B cell (primary cell): Measurements from ENCODE around the gene PIP4K2C. TPM values are rescaled to one million over a fixed set of nuclear protein-coding genes. Genes with fewer than 3 reads are reported as not detected.

Source experiments
- ATAC-seq: fragments of 200-7000 bp; cut with Tn5 transposase; one replicate; pipeline ENCODE4 v1.10.0; 2021; ENCODE audit warnings: low read depth, mild to moderate bottlenecking, moderate number of reproducible peaks, moderate library complexity
- CTCF ChIA-PET: fragments of 350-600 bp; sonication (Branson Sonifier 250); formaldehyde crosslinking; loops from one replicate; lab custom pipeline; 2021; ENCODE audit warnings: antibody characterized with exemption, inconsistent platforms; lab: Charles Lee
- POLR2A ChIA-PET: fragments of 350-600 bp; sonication (Branson Sonifier 250); formaldehyde crosslinking; loops from one replicate; lab custom pipeline; 2021; ENCODE audit warnings: antibody characterized with exemption; lab: Charles Lee
- DNase-seq: peaks from one replicate; pipeline ENCODE4 v3.0.0; 2013
- H2AFZ ChIP-seq: 2 replicates; pipeline ENCODE4 v1.6.1; 2012; ENCODE audit warnings: mild to moderate bottlenecking, low read depth, low read length; ENCODE audit not compliant: insufficient read depth, poor library complexity, severe bottlenecking
- H3K27ac ChIP-seq, 2 donors: 1 replicate in 1 of 2; 2 replicates in 1 of 2; pipeline ENCODE4 v1.5.1; 2012 to 2013; ENCODE audit warnings: low read length in 2 of 2, mild to moderate bottlenecking in 2 of 2, moderate library complexity in 1 of 2
- H3K27me3 ChIP-seq, 4 experiments: fragments of 200-600 bp in 1 of 4; sonication (generic) in 1 of 4; replicated peaks in 1 of 4; 1 replicate in 2 of 4; 2 replicates in 2 of 4; pipeline versions ENCODE4 v1.6.1 to v1.7.0; 2013 to 2016; ENCODE audit warnings: low read length in 3 of 4, mild to moderate bottlenecking in 2 of 4, mixed read lengths in 1 of 4, moderate library complexity in 1 of 4; ENCODE audit not compliant: insufficient read depth in 4 of 4, control insufficient read depth in 3 of 4; ENCODE audit errors: control extremely low read depth in 1 of 4
- H3K36me3 ChIP-seq, 2 experiments: replicated peaks in 1 of 2; 1 replicate in 1 of 2; 2 replicates in 1 of 2; pipeline versions ENCODE4 v1.6.1 to v1.7.1; 2013; ENCODE audit warnings: low read length in 1 of 2; ENCODE audit not compliant: insufficient read depth in 2 of 2, control insufficient read depth in 1 of 2; ENCODE audit errors: control extremely low read depth in 1 of 2, extremely low read depth in 1 of 2
- H3K4me1 ChIP-seq, 2 donors: fragments of 200-600 bp in 1 of 2; sonication (generic) in 1 of 2; 1 replicate in 1 of 2; 2 replicates in 1 of 2; pipeline versions ENCODE4 v1.5.1 to v1.6.1; 2013 to 2017; ENCODE audit warnings: low read length in 2 of 2; ENCODE audit not compliant: control insufficient read depth in 2 of 2, insufficient read depth in 2 of 2
- H3K4me2 ChIP-seq: replicated peaks from 2 replicates; pipeline ENCODE3; 2012; ENCODE audit warnings: mild to moderate bottlenecking, low read depth, low read length; ENCODE audit not compliant: poor library complexity, severe bottlenecking
- H3K4me3 ChIP-seq, 5 experiments: fragments of 200-600 bp in 1 of 5; sonication (generic) in 1 of 5; 1 replicate in 3 of 5; 2 replicates in 2 of 5; pipeline versions ENCODE4 v1.5.1 to v1.7.0; 2011 to 2016; ENCODE audit warnings: low read length in 4 of 5, mild to moderate bottlenecking in 4 of 5, low read depth in 2 of 5, control low read depth in 1 of 5, moderate library complexity in 1 of 5; ENCODE audit not compliant: insufficient read depth in 1 of 5; ENCODE audit errors: control extremely low read depth in 1 of 5, extremely low read depth in 1 of 5
- H3K79me2 ChIP-seq: fragments of 200-600 bp; sonication (generic); one replicate; pipeline ENCODE4 v1.6.0; 2016; ENCODE audit warnings: low read length; ENCODE audit not compliant: control insufficient read depth, insufficient read depth
- H3K9ac ChIP-seq: fragments of 200-600 bp; sonication (generic); 2 replicates; pipeline ENCODE4 v1.6.1; 2017; ENCODE audit warnings: mild to moderate bottlenecking, low read length, moderate library complexity
- H3K9me3 ChIP-seq, 3 donors: one replicate each; pipeline versions ENCODE4 v1.6.1 to v1.7.1; 2013; ENCODE audit warnings: low read length in 2 of 3; ENCODE audit not compliant: control insufficient read depth in 2 of 3, insufficient read depth in 1 of 3; ENCODE audit errors: control extremely low read depth in 1 of 3
- H4K20me1 ChIP-seq: 2 replicates; pipeline ENCODE4 v1.6.0; 2012; ENCODE audit warnings: mild to moderate bottlenecking, low read length; ENCODE audit not compliant: insufficient read depth, control insufficient read depth, poor library complexity, severe bottlenecking
- H3K27ac Mint-ChIP-seq: one replicate; pipeline ENCODE4 v1.8.0; 2021; ENCODE audit warnings: mixed read lengths
- H3K27me3 Mint-ChIP-seq: one replicate; pipeline ENCODE4 v1.8.0; 2021; ENCODE audit warnings: mixed read lengths
- H3K4me1 Mint-ChIP-seq: one replicate; pipeline ENCODE4 v1.8.0; 2021; ENCODE audit warnings: mixed read lengths
- H3K4me3 Mint-ChIP-seq: one replicate; pipeline ENCODE4 v1.8.0; 2021; ENCODE audit warnings: mixed read lengths
- H3K9me3 Mint-ChIP-seq: one replicate; pipeline ENCODE4 v1.8.0; 2022; ENCODE audit warnings: mixed read lengths; ENCODE audit not compliant: insufficient read depth
- EZH2 ChIP-seq: IDR thresholded peaks from 2 replicates; pipeline ENCODE4 v1.6.1; 2012; ENCODE audit warnings: borderline replicate concordance, low read depth, mild to moderate bottlenecking, moderate library complexity, low read length; ENCODE audit not compliant: insufficient read depth, poor library complexity, severe bottlenecking
- WGBS: methylation state at CpG from one replicate; pipeline ENCODE4 v1.1.5; 2013; ENCODE audit warnings: missing lambda C conversion rate; ENCODE audit not compliant: insufficient coverage; 5-methylcytosine and 5-hydroxymethylcytosine counted together
- intact Hi-C: fragments of 100-400 bp; cut with micrococcal nuclease; formaldehyde crosslinking; loops from one replicate; pipeline ENCODE4 v1.10.0; 2022
- polyA plus RNA-seq: library from polyadenylated mRNA; depleted of rRNA; stranded (reverse); fragments of >200 nt; gene quantifications from 2 replicates; pipeline ENCODE4 v1.2.3, GENCODE V29; 2012
- total RNA-seq, 2 donors: library from RNA; stranded (reverse); fragments of 120-200 nt in 1 of 2; gene quantifications; 1 replicate in 1 of 2; 2 replicates in 1 of 2; pipeline versions ENCODE4 v1.2.3 to v1.2.4, GENCODE V29; 2013 to 2022
- TF ChIP-seq, protein P1 (sequence below): fragments of 200-600 bp; IDR thresholded peaks from one replicate; pipeline ENCODE4 v1.8.0; 2022; ENCODE audit warnings: antibody characterized with exemption, mild to moderate bottlenecking

The PIP4K2C gene
- total and polyA plus RNA-seq, 2 donors (not counting 1 experiment from before 2014, with no cell fraction given): 20.1 to 21.3 TPM

DNA sequence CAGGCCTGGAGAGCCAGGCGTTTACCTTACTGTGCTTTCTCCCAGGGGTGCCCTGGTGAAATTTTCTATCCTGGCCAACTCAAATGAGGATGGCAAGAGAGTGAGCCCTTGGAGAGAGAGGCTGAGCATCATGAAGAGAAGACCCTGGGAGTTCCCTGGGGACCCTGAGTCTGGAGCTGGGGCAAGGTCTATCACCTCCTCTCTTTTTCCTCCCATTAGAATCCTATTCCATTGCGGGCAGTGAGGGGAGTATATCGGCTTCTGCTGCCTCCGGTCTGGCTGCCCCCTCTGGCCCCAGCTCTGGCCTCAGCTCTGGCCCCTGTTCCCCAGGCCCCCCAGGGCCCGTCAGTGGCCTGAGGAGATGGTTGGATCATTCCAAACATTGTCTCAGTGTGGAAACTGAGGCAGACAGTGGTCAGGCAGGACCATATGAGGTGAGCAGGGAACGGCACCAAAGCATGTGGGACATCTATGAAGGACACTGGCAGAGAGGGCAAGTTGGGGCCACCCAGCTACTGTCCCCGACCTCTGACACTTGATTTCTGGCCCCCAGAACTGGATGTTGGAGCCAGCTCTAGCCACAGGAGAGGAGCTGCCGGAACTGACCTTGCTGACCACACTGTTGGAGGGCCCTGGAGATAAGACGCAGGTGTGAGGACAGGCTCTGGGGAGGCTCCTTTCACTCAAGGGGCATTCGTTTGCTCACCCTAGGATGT is 21.9 kb downstream of the PIP4K2C start:
- H3K27ac Mint-ChIP-seq: no peak overlapping the region
- H3K4me2 ChIP-seq: no peak overlapping the region
- TF ChIP-seq EZH2: no peak
- TF ChIP-seq, protein P1, sequence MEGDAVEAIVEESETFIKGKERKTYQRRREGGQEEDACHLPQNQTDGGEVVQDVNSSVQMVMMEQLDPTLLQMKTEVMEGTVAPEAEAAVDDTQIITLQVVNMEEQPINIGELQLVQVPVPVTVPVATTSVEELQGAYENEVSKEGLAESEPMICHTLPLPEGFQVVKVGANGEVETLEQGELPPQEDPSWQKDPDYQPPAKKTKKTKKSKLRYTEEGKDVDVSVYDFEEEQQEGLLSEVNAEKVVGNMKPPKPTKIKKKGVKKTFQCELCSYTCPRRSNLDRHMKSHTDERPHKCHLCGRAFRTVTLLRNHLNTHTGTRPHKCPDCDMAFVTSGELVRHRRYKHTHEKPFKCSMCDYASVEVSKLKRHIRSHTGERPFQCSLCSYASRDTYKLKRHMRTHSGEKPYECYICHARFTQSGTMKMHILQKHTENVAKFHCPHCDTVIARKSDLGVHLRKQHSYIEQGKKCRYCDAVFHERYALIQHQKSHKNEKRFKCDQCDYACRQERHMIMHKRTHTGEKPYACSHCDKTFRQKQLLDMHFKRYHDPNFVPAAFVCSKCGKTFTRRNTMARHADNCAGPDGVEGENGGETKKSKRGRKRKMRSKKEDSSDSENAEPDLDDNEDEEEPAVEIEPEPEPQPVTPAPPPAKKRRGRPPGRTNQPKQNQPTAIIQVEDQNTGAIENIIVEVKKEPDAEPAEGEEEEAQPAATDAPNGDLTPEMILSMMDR: no peak
- DNase-seq: no peak
- H3K27ac ChIP-seq: no peak overlapping the region
- POLR2A ChIA-PET: no interaction called here
- H3K36me3 ChIP-seq: no peaks in the 10 kb centered on the region
- H3K9ac ChIP-seq: no peak overlapping the region
- no peak overlapping the region for H3K4me3 ChIP-seq
- H3K27me3 Mint-ChIP-seq: peaks cover 54% of the 10 kb centered on the region
- H2AFZ ChIP-seq: no peak overlapping the region
- H3K4me1 Mint-ChIP-seq: peaks cover 56% of the 10 kb centered on the region
- H3K27me3 ChIP-seq: peaks cover 0 to 73% (median 33%) of the 10 kb centered on the region in 4 experiments
- no peaks in the 10 kb centered on the region for H3K79me2 ChIP-seq
- 90% methylated on average over 7 of the region's 10 CpGs for WGBS
- CTCF ChIA-PET: interaction anchor here (1.2 to 12.6 kb wide), 4 partner anchors 8 to 154 kb away, joined by 3 to 97 read pairs (median 6); no protein-coding TSS in a partner anchor
- intact Hi-C loops: no loop called here
- peaks cover 52 to 59% of the 10 kb centered on the region in 2 donors for H3K4me1 ChIP-seq
- peaks cover 0 to 9% (median 0%) of the 10 kb centered on the region in 3 donors for H3K9me3 ChIP-seq
- peaks cover 4% of the 10 kb centered on the region for H4K20me1 ChIP-seq
- no peak for ATAC-seq
- H3K4me3 Mint-ChIP-seq: peak overlapping the region; percentile 19
- no peaks in the 10 kb centered on the region for H3K9me3 Mint-ChIP-seq
